ENCODE data around the gene TMEM131L.

Gene TMEM131L

GRCh38 chr4:153542834-153543233 is 76.7 kb downstream of the TMEM131L start:
- no peak overlapping the region for H3K27ac ChIP-seq (ENCODE audit: low read length, poor library complexity, severe bottlenecking)
- H3K36me3 ChIP-seq (ENCODE audit: control insufficient read depth in 1 of 2, insufficient read depth in 2 of 2, low read depth in 1 of 2, low read length in 2 of 2), result no peaks in the 10 kb centered on the region
- no peak overlapping the region for H2BK5ac ChIP-seq (ENCODE audit: low read depth, low read length, poor library complexity, severe bottlenecking)
- DNase-seq, result no peak
- no peak overlapping the region for H4K8ac ChIP-seq (ENCODE audit: low read length)
- H3K9ac ChIP-seq (ENCODE audit: low read length), result no peak overlapping the region
- H2BK15ac ChIP-seq (ENCODE audit: low read depth, poor library complexity, severe bottlenecking), result no peak overlapping the region
- no peak overlapping the region for H2BK12ac ChIP-seq (ENCODE audit: low read length in 2 of 2)
- H3K14ac ChIP-seq (ENCODE audit: low read length in 2 of 2), result no peak overlapping the region
- no peaks in the 10 kb centered on the region for H3K9me3 ChIP-seq (ENCODE audit: control insufficient read depth, low read length)
- no peak overlapping the region for H2AFZ ChIP-seq (ENCODE audit: low read depth, low read length)
- H3K18ac ChIP-seq (ENCODE audit: low read depth in 1 of 2, low read length in 2 of 2), result no peak overlapping the region
- H3K4me3 ChIP-seq (ENCODE audit: insufficient read depth in 1 of 2, low read depth in 1 of 2, low read length in 2 of 2), result no peak overlapping the region
- 88% methylated on average over 4 of the region's 6 CpGs for WGBS
- no peak overlapping the region for H4K91ac ChIP-seq (ENCODE audit: low read length)
- no peak overlapping the region for H3K4ac ChIP-seq (ENCODE audit: low read depth in 1 of 2, low read length in 2 of 2)
- no peak overlapping the region for H3K23ac ChIP-seq (ENCODE audit: low read length in 2 of 2)
- no peak overlapping the region for H3K4me2 ChIP-seq (ENCODE audit: low read length, poor library complexity, severe bottlenecking)
- H3K27me3 ChIP-seq (ENCODE audit: control insufficient read depth in 1 of 2, insufficient read depth in 1 of 2, low read length in 2 of 2), result no peaks in the 10 kb centered on the region
- peaks cover 17% of the 10 kb centered on the region for H3K79me1 ChIP-seq (replicated peaks; ENCODE audit: low read length, poor library complexity, severe bottlenecking)
- no peak overlapping the region for H2AK5ac ChIP-seq (ENCODE audit: low read length, severe bottlenecking)
- no peak overlapping the region for H2BK120ac ChIP-seq (ENCODE audit: low read depth, low read length)
- peaks cover 3% of the 10 kb centered on the region for H3K4me1 ChIP-seq (ENCODE audit: control insufficient read depth, insufficient read depth, low read depth, low read length)

- peaks cover 13% of the 10 kb centered on the region for H3K79me1 ChIP-seq (replicated peaks; ENCODE audit: low read length, poor library complexity, severe bottlenecking)
- no peak overlapping the region for H2BK120ac ChIP-seq (ENCODE audit: low read depth, low read length)
- H2BK15ac ChIP-seq (ENCODE audit: low read depth, poor library complexity, severe bottlenecking), result no peak overlapping the region
- no peak overlapping the region for H3K27ac ChIP-seq (ENCODE audit: low read length, poor library complexity, severe bottlenecking)
- H3K18ac ChIP-seq (ENCODE audit: low read depth in 1 of 2, low read length in 2 of 2), result no peak overlapping the region
- H2AFZ ChIP-seq (ENCODE audit: low read depth, low read length), result no peak overlapping the region
- no peak overlapping the region for H2BK12ac ChIP-seq (ENCODE audit: low read length in 2 of 2)
- no peak overlapping the region for H3K4ac ChIP-seq (ENCODE audit: low read depth in 1 of 2, low read length in 2 of 2)
- no peak overlapping the region for H2BK5ac ChIP-seq (ENCODE audit: low read depth, low read length, poor library complexity, severe bottlenecking)
- H3K9me3 ChIP-seq (ENCODE audit: control insufficient read depth, low read length), result no peaks in the 10 kb centered on the region
- H3K9ac ChIP-seq (ENCODE audit: low read length), result no peak overlapping the region
- no peak overlapping the region for H3K23ac ChIP-seq (ENCODE audit: low read length in 2 of 2)
- H4K8ac ChIP-seq (ENCODE audit: low read length), result no peak overlapping the region
- no peak for DNase-seq
- H3K36me3 ChIP-seq (ENCODE audit: control insufficient read depth in 1 of 2, insufficient read depth in 2 of 2, low read depth in 1 of 2, low read length in 2 of 2), result no peaks in the 10 kb centered on the region
- H2AK5ac ChIP-seq (ENCODE audit: low read length, severe bottlenecking), result no peak overlapping the region
- no peak overlapping the region for H4K91ac ChIP-seq (ENCODE audit: low read length)
- 100% methylated on average over 6 of the region's 6 CpGs for WGBS
- no peak overlapping the region for H3K4me3 ChIP-seq (ENCODE audit: insufficient read depth in 1 of 2, low read depth in 1 of 2, low read length in 2 of 2)
- no peak overlapping the region for H3K14ac ChIP-seq (ENCODE audit: low read length in 2 of 2)
- peaks cover 3% of the 10 kb centered on the region for H3K4me1 ChIP-seq (ENCODE audit: control insufficient read depth, insufficient read depth, low read depth, low read length)
- H3K4me2 ChIP-seq (ENCODE audit: low read length, poor library complexity, severe bottlenecking), result no peak overlapping the region
- no peaks in the 10 kb centered on the region for H3K27me3 ChIP-seq (ENCODE audit: control insufficient read depth in 1 of 2, insufficient read depth in 1 of 2, low read length in 2 of 2)
Observed at GRCh38 chr4:153543351-153543750, 77.2 kb downstream of the TMEM131L start.

GRCh38 chr4:153545822-153546221 is 79.7 kb downstream of the TMEM131L start:
- H2AFZ ChIP-seq (ENCODE audit: low read depth, low read length), result no peak overlapping the region
- H3K36me3 ChIP-seq (ENCODE audit: control insufficient read depth in 1 of 2, insufficient read depth in 2 of 2, low read depth in 1 of 2, low read length in 2 of 2), result no peaks in the 10 kb centered on the region
- no peak overlapping the region for H3K14ac ChIP-seq (ENCODE audit: low read length in 2 of 2)
- H3K4ac ChIP-seq (ENCODE audit: low read depth in 1 of 2, low read length in 2 of 2), result no peak overlapping the region
- H3K9me3 ChIP-seq (ENCODE audit: control insufficient read depth, low read length), result no peaks in the 10 kb centered on the region
- H3K23ac ChIP-seq (ENCODE audit: low read length in 2 of 2), result no peak overlapping the region
- peaks cover 3% of the 10 kb centered on the region for H3K4me1 ChIP-seq (ENCODE audit: control insufficient read depth, insufficient read depth, low read depth, low read length)
- no peak overlapping the region for H4K91ac ChIP-seq (ENCODE audit: low read length)
- no peak overlapping the region for H3K4me2 ChIP-seq (ENCODE audit: low read length, poor library complexity, severe bottlenecking)
- peaks cover 6% of the 10 kb centered on the region for H3K79me1 ChIP-seq (replicated peaks; ENCODE audit: low read length, poor library complexity, severe bottlenecking)
- no peak overlapping the region for H2BK15ac ChIP-seq (ENCODE audit: low read depth, poor library complexity, severe bottlenecking)
- no peak overlapping the region for H2AK5ac ChIP-seq (ENCODE audit: low read length, severe bottlenecking)
- DNase-seq, result no peak
- no peak overlapping the region for H2BK5ac ChIP-seq (ENCODE audit: low read depth, low read length, poor library complexity, severe bottlenecking)
- H2BK120ac ChIP-seq (ENCODE audit: low read depth, low read length), result no peak overlapping the region
- H3K27ac ChIP-seq (ENCODE audit: low read length, poor library complexity, severe bottlenecking), result no peak overlapping the region
- no peak overlapping the region for H3K4me3 ChIP-seq (ENCODE audit: insufficient read depth in 1 of 2, low read depth in 1 of 2, low read length in 2 of 2)
- H2BK12ac ChIP-seq (ENCODE audit: low read length in 2 of 2), result no peak overlapping the region
- no peak overlapping the region for H4K8ac ChIP-seq (ENCODE audit: low read length)
- no peak overlapping the region for H3K9ac ChIP-seq (ENCODE audit: low read length)
- 95% methylated on average over 5 of the region's 8 CpGs for WGBS
- no peak overlapping the region for H3K18ac ChIP-seq (ENCODE audit: low read depth in 1 of 2, low read length in 2 of 2)
- H3K27me3 ChIP-seq (ENCODE audit: control insufficient read depth in 1 of 2, insufficient read depth in 1 of 2, low read length in 2 of 2), result no peaks in the 10 kb centered on the region

GRCh38 chr4:153546280-153546679 is 80.1 kb downstream of the TMEM131L start:
- no peak overlapping the region for H4K8ac ChIP-seq (ENCODE audit: low read length)
- no peak overlapping the region for H4K91ac ChIP-seq (ENCODE audit: low read length)
- no peak overlapping the region for H2AFZ ChIP-seq (ENCODE audit: low read depth, low read length)
- peaks cover 6% of the 10 kb centered on the region for H3K79me1 ChIP-seq (replicated peaks; ENCODE audit: low read length, poor library complexity, severe bottlenecking)
- H3K27me3 ChIP-seq (ENCODE audit: control insufficient read depth in 1 of 2, insufficient read depth in 1 of 2, low read length in 2 of 2), result no peaks in the 10 kb centered on the region
- no peak overlapping the region for H3K14ac ChIP-seq (ENCODE audit: low read length in 2 of 2)
- H3K4me1 ChIP-seq (ENCODE audit: control insufficient read depth, insufficient read depth, low read depth, low read length), result peaks cover 2% of the 10 kb centered on the region
- no peak overlapping the region for H2BK12ac ChIP-seq (ENCODE audit: low read length in 2 of 2)
- H3K4me3 ChIP-seq (ENCODE audit: insufficient read depth in 1 of 2, low read depth in 1 of 2, low read length in 2 of 2), result no peak overlapping the region
- H3K36me3 ChIP-seq (ENCODE audit: control insufficient read depth in 1 of 2, insufficient read depth in 2 of 2, low read depth in 1 of 2, low read length in 2 of 2), result no peaks in the 10 kb centered on the region
- H2BK15ac ChIP-seq (ENCODE audit: low read depth, poor library complexity, severe bottlenecking), result no peak overlapping the region
- no peak overlapping the region for H3K23ac ChIP-seq (ENCODE audit: low read length in 2 of 2)
- WGBS, result 98% methylated on average over 2 of the region's 3 CpGs
- no peak overlapping the region for H3K27ac ChIP-seq (ENCODE audit: low read length, poor library complexity, severe bottlenecking)
- no peak for DNase-seq
- H3K9ac ChIP-seq (ENCODE audit: low read length), result no peak overlapping the region
- no peaks in the 10 kb centered on the region for H3K9me3 ChIP-seq (ENCODE audit: control insufficient read depth, low read length)
- no peak overlapping the region for H3K4ac ChIP-seq (ENCODE audit: low read depth in 1 of 2, low read length in 2 of 2)
- H3K18ac ChIP-seq (ENCODE audit: low read depth in 1 of 2, low read length in 2 of 2), result no peak overlapping the region
- H2AK5ac ChIP-seq (ENCODE audit: low read length, severe bottlenecking), result no peak overlapping the region
- H2BK120ac ChIP-seq (ENCODE audit: low read depth, low read length), result no peak overlapping the region
- H2BK5ac ChIP-seq (ENCODE audit: low read depth, low read length, poor library complexity, severe bottlenecking), result no peak overlapping the region
- H3K4me2 ChIP-seq (ENCODE audit: low read length, poor library complexity, severe bottlenecking), result no peak overlapping the region
